HCT116 (cell line): ENCODE measurements around the gene GBF1. TPM values are rescaled to one million over a fixed set of nuclear protein-coding genes. Genes with fewer than 3 reads are reported as not detected.
"Not testable (repeated sequence)": the region's sequence is repeated elsewhere in the genome, so short reads cannot be mapped to it uniquely, and the experiment has no call there.

Source experiments
- ATAC-seq: fragments of 200-7000 bp; cut with Tn5 transposase; 2 replicates; pipeline ENCODE4 v1.9.1; 2020; ENCODE audit warnings: mild to moderate bottlenecking, moderate library complexity
- BruUV-seq: library from RNA; stranded (reverse); fragments of 400-500 nt; replicated peaks from 2 replicates; lab custom pipeline; 2021; lab: Mats Ljungman, UMichigan
- CTCF ChIA-PET: fragments of 300-600 bp; sonication (Branson Sonifier 250); formaldehyde crosslinking; loops from one replicate; lab custom pipeline; 2021; ENCODE audit warnings: antibody characterized with exemption; lab: Charles Lee
- POLR2A ChIA-PET: fragments of 300-600, 350-600 bp; sonication (Branson Sonifier 250); formaldehyde crosslinking; loops from one replicate; lab custom pipeline; 2021; ENCODE audit warnings: antibody characterized with exemption; lab: Charles Lee
- RAD21 ChIA-PET, 2 experiments: fragments of 300-600 bp; sonication (Branson Sonifier 250); formaldehyde crosslinking; loops; one replicate each; lab custom pipeline; 2023; ENCODE audit warnings: low total read pairs in 2 of 2; ENCODE audit not compliant: uncharacterized antibody in 2 of 2, unreplicated experiment in 2 of 2, low non-redundant PET in 1 of 2; lab: Charles Lee
- DNase-seq: peaks from one replicate; pipeline ENCODE4 v3.0.0-alpha.2; 2010; ENCODE audit warnings: low read depth, low spot score
- H2AFZ ChIP-seq: fragments of 200-600 bp; shearing (Covaris generic), sonication (generic); 2 replicates; pipeline ENCODE4 v1.6.1; 2017; ENCODE audit warnings: low read depth, mixed run types, mixed read lengths, antibody characterized with exemption, low read length; ENCODE audit not compliant: poor library complexity, severe bottlenecking
- H3K27ac ChIP-seq: 2 replicates; pipeline ENCODE4 v1.5.1; 2012; ENCODE audit warnings: low read depth, low read length
- H3K27me3 ChIP-seq: fragments of 200-600 bp; sonication (generic); 2 replicates; pipeline ENCODE4 v1.6.1; 2016; ENCODE audit warnings: mixed run types, low read length, mixed read lengths; ENCODE audit not compliant: insufficient read depth
- H3K36me3 ChIP-seq, 2 experiments: fragments of 200-500 bp in 1 of 2; fragments of 200-600 bp in 1 of 2; sonication (Bioruptor generic) in 1 of 2; sonication (generic) in 1 of 2; 2 replicates each; pipeline versions ENCODE4 v1.5.1 to v1.6.1; 2014 to 2016; ENCODE audit warnings: low read length in 2 of 2, inconsistent platforms in 1 of 2, mixed read lengths in 1 of 2, mixed run types in 1 of 2; ENCODE audit not compliant: insufficient read depth in 2 of 2, control insufficient read depth in 1 of 2
- H3K4me1 ChIP-seq, 2 experiments: fragments of 200-600 bp in 1 of 2; sonication (generic) in 1 of 2; 2 replicates each; pipeline versions ENCODE4 v1.5.1 to v1.6.1; 2012 to 2017; ENCODE audit warnings: low read length in 2 of 2, inconsistent platforms in 1 of 2, mild to moderate bottlenecking in 1 of 2, mixed read lengths in 1 of 2, mixed run types in 1 of 2, moderate library complexity in 1 of 2; ENCODE audit not compliant: insufficient read depth in 2 of 2, control insufficient read depth in 1 of 2
- H3K4me2 ChIP-seq: fragments of 200-600 bp; sonication (generic); 2 replicates; pipeline ENCODE4 v1.6.1; 2017; ENCODE audit warnings: mixed run types, low read length, mixed read lengths
- H3K4me3 ChIP-seq, 2 experiments: fragments of 200-600 bp in 1 of 2; sonication (generic) in 1 of 2; replicated peaks in 1 of 2; 2 replicates each; pipeline ENCODE4 v1.5.1; 2011 to 2016; ENCODE audit warnings: low read length in 2 of 2, control low read depth in 1 of 2, low read depth in 1 of 2, mild to moderate bottlenecking in 1 of 2, mixed read lengths in 1 of 2, mixed run types in 1 of 2
- H3K79me2 ChIP-seq: fragments of 200-600 bp; sonication (generic); 2 replicates; pipeline ENCODE4 v1.6.1; 2017; ENCODE audit warnings: mild to moderate bottlenecking, mixed run types, low read length, moderate library complexity, mixed read lengths; ENCODE audit not compliant: insufficient read depth
- H3K9ac ChIP-seq: fragments of 200-600 bp; sonication (generic); 2 replicates; pipeline ENCODE4 v1.6.1; 2016; ENCODE audit warnings: low read length, mixed read lengths
- H3K9me2 ChIP-seq: fragments of 200-600 bp; sonication (generic), shearing (Covaris generic); 2 replicates; pipeline ENCODE4 v1.6.1; 2017; ENCODE audit warnings: mixed run types, mild to moderate bottlenecking, moderate library complexity; ENCODE audit not compliant: insufficient read depth
- H3K9me3 ChIP-seq, 2 experiments: fragments of 200-500 bp in 1 of 2; fragments of 200-600 bp in 1 of 2; sonication (Bioruptor generic) in 1 of 2; sonication (generic) in 1 of 2; 2 replicates each; pipeline ENCODE4 v1.6.1; 2014 to 2017; ENCODE audit warnings: low read length in 2 of 2, mixed read lengths in 2 of 2, inconsistent platforms in 1 of 2, low read depth in 1 of 2, mild to moderate bottlenecking in 1 of 2, mixed run types in 1 of 2, moderate library complexity in 1 of 2; ENCODE audit not compliant: control insufficient read depth in 1 of 2, insufficient read depth in 1 of 2
- H4K20me1 ChIP-seq: fragments of 200-600 bp; sonication (generic), shearing (Covaris generic); 2 replicates; pipeline ENCODE4 v1.6.1; 2017; ENCODE audit warnings: mixed run types, mild to moderate bottlenecking, moderate library complexity; ENCODE audit not compliant: insufficient read depth
- CEBPB ChIP-seq: IDR thresholded peaks from 2 replicates; pipeline ENCODE4 v1.6.1; 2012; ENCODE audit warnings: low read depth
- EGR1 ChIP-seq: IDR thresholded peaks from 2 replicates; pipeline ENCODE4 v1.6.1; 2012; ENCODE audit warnings: low read depth
- EZH2 ChIP-seq: fragments of 200-600 bp; sonication (generic); IDR thresholded peaks from 2 replicates; pipeline ENCODE4 v1.6.1; 2017; ENCODE audit warnings: antibody characterized with exemption, mixed run types
- EZH2phosphoT487 ChIP-seq: fragments of 200-600 bp; IDR thresholded peaks from 2 replicates; pipeline ENCODE4 v1.6.1; 2018; ENCODE audit warnings: antibody characterized with exemption, borderline replicate concordance
- FOSL1 ChIP-seq: IDR thresholded peaks from 2 replicates; pipeline ENCODE4 v1.6.1; 2012; ENCODE audit warnings: low read depth
- JUND ChIP-seq: IDR thresholded peaks from 2 replicates; pipeline ENCODE4 v1.6.1; 2012
- POLR2A ChIP-seq: IDR thresholded peaks from 2 replicates; pipeline ENCODE4 v1.7.0; 2011; ENCODE audit warnings: borderline replicate concordance; ENCODE audit not compliant: insufficient read depth, insufficient read length; ENCODE audit errors: extremely low read depth
- POLR2AphosphoS5 ChIP-seq: IDR thresholded peaks from 2 replicates; pipeline ENCODE4 v1.6.1; 2011; ENCODE audit warnings: mild to moderate bottlenecking, low read depth, low read length, moderate library complexity
- RAD21 ChIP-seq: IDR thresholded peaks from 2 replicates; pipeline ENCODE4 v1.6.1; 2012; ENCODE audit warnings: low read depth, mild to moderate bottlenecking
- SIN3A ChIP-seq: IDR thresholded peaks from 2 replicates; pipeline ENCODE4 v1.6.1; 2012; ENCODE audit warnings: low read depth
- SP1 ChIP-seq: IDR thresholded peaks from 2 replicates; pipeline ENCODE4 v1.6.1; 2012; ENCODE audit warnings: low read depth
- TCF7L2 ChIP-seq: IDR thresholded peaks from 2 replicates; pipeline ENCODE4 v1.7.0; 2011; ENCODE audit warnings: borderline replicate concordance, inconsistent platforms; ENCODE audit not compliant: insufficient read depth, insufficient read length; ENCODE audit errors: extremely low read depth
- ZFX ChIP-seq: fragments of 450-650 bp; IDR thresholded peaks from 2 replicates; pipeline ENCODE4 v1.6.1; 2017
- ZNF274 ChIP-seq: fragments of 200-500 bp; sonication (Bioruptor generic); IDR thresholded peaks from 2 replicates; pipeline ENCODE4 v1.6.1; 2014; ENCODE audit warnings: mild to moderate bottlenecking, low read depth, low read length, inconsistent platforms
- intact Hi-C: fragments of 100-400 bp; cut with micrococcal nuclease; formaldehyde crosslinking; loops from 2 replicates; pipeline ENCODE4 v1.10.0; 2022
- total RNA-seq: library from RNA; stranded (reverse); gene quantifications from one replicate; pipeline ENCODE4 v1.2.1, GENCODE V29; 2021; ENCODE audit not compliant: unreplicated experiment
- TF ChIP-seq, protein P1 (sequence below): IDR thresholded peaks from 2 replicates; pipeline ENCODE4 v1.6.1; 2012
- TF ChIP-seq, protein P2 (sequence below): IDR thresholded peaks from 2 replicates; pipeline ENCODE4 v1.6.1; 2011; ENCODE audit warnings: mild to moderate bottlenecking, low read length, moderate library complexity; ENCODE audit not compliant: insufficient replicate concordance; ENCODE audit errors: extremely low read depth
- TF ChIP-seq, protein P3 (sequence below), 3 experiments: fragments of 200-600 bp in 1 of 3; sonication (generic) in 1 of 3; IDR thresholded peaks in 2 of 3; conservative IDR thresholded peaks in 1 of 3; 2 replicates each; pipeline ENCODE4 v1.5.1; 2012 to 2017; ENCODE audit warnings: low read depth in 2 of 3, low read length in 2 of 3, antibody characterized with exemption in 1 of 3, borderline replicate concordance in 1 of 3, control low read depth in 1 of 3, mild to moderate bottlenecking in 1 of 3, mixed read lengths in 1 of 3, mixed run types in 1 of 3, moderate library complexity in 1 of 3; ENCODE audit not compliant: insufficient read depth in 1 of 3
- TF ChIP-seq, protein P4 (sequence below): IDR thresholded peaks from 2 replicates; pipeline ENCODE4 v1.6.1; 2012

Gene GBF1
- total RNA-seq, 1 experiment from 2014 or later = 58.9 TPM

DNA sequence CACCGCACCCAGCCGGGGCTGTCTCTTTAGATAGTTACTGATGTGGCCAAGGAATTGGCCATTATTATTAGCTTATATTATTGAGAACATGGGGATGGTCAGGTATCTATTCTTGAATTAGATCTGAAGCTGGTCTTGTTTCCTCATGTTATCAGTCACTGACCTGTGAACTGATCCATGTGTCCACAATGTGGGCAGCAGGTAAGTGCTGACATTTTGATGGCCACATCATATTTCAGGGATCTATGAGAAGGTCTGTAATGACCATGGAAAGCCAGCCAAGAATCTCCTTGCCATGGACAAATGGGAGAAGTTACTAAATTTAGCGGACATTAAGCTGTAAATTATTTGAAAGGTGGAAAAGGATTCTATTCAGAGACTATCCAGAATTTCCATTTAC lies 61.4 kb downstream of the GBF1 start:
- Histone ChIP-seq H3K9me2 (no peaks in the 10 kb centered on the region), H4K20me1 (peaks cover 7% of the 10 kb centered on the region; the same call in 1 of the 2 replicates), H3K9me3 (no peaks in the 10 kb centered on the region), H3K36me3 (no peaks in the 10 kb centered on the region), H3K4me3 (no peak overlapping the region), H3K79me2 (peaks cover 46% of the 10 kb centered on the region), H3K27me3 (no peaks in the 10 kb centered on the region), H3K27ac (no peak overlapping the region)
- no peak for ATAC-seq
- POLR2A ChIA-PET = interaction anchor here (1.0 kb wide), 1 partner anchor 8 kb away, joined by 3 read pairs; no protein-coding TSS in a partner anchor
- intact Hi-C loops = no loop called here
- CTCF ChIA-PET = no interaction called here
- RAD21 ChIA-PET = no interaction called here
- TF ChIP-seq, protein P1, sequence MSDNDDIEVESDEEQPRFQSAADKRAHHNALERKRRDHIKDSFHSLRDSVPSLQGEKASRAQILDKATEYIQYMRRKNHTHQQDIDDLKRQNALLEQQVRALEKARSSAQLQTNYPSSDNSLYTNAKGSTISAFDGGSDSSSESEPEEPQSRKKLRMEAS = no peak
- TF ChIP-seq EGR1 (no peak), FOSL1 (no peak), ZFX (no peak), POLR2A (no peak), TCF7L2 (no peak), EZH2phosphoT487 (no peak), ZNF274 (no peak), SIN3A (no peak), EZH2 (no peak), POLR2AphosphoS5 (no peak), RAD21 (no peak), JUND (no peak), CEBPB (no peak), SP1 (no peak)
- TF ChIP-seq, protein P2, sequence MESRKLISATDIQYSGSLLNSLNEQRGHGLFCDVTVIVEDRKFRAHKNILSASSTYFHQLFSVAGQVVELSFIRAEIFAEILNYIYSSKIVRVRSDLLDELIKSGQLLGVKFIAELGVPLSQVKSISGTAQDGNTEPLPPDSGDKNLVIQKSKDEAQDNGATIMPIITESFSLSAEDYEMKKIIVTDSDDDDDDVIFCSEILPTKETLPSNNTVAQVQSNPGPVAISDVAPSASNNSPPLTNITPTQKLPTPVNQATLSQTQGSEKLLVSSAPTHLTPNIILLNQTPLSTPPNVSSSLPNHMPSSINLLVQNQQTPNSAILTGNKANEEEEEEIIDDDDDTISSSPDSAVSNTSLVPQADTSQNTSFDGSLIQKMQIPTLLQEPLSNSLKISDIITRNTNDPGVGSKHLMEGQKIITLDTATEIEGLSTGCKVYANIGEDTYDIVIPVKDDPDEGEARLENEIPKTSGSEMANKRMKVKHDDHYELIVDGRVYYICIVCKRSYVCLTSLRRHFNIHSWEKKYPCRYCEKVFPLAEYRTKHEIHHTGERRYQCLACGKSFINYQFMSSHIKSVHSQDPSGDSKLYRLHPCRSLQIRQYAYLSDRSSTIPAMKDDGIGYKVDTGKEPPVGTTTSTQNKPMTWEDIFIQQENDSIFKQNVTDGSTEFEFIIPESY = no peak
- TF ChIP-seq, protein P3, sequence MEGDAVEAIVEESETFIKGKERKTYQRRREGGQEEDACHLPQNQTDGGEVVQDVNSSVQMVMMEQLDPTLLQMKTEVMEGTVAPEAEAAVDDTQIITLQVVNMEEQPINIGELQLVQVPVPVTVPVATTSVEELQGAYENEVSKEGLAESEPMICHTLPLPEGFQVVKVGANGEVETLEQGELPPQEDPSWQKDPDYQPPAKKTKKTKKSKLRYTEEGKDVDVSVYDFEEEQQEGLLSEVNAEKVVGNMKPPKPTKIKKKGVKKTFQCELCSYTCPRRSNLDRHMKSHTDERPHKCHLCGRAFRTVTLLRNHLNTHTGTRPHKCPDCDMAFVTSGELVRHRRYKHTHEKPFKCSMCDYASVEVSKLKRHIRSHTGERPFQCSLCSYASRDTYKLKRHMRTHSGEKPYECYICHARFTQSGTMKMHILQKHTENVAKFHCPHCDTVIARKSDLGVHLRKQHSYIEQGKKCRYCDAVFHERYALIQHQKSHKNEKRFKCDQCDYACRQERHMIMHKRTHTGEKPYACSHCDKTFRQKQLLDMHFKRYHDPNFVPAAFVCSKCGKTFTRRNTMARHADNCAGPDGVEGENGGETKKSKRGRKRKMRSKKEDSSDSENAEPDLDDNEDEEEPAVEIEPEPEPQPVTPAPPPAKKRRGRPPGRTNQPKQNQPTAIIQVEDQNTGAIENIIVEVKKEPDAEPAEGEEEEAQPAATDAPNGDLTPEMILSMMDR (IDR thresholded peaks at IDR 0.05 in 2 of 3, conservative IDR thresholded peaks at IDR 0.05 in 1 of 3; ENCODE audit: borderline replicate concordance in 1 of 3, insufficient read depth in 1 of 3, low read depth in 2 of 3, low read length in 2 of 3) = no peak
- TF ChIP-seq, protein P4, sequence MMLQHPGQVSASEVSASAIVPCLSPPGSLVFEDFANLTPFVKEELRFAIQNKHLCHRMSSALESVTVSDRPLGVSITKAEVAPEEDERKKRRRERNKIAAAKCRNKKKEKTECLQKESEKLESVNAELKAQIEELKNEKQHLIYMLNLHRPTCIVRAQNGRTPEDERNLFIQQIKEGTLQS = no peak
- TF ChIP-seq, all 23 proteins: peak for 0
- BruUV-seq = no TSS peak
- Histone ChIP-seq H3K4me1 (peaks cover 15 to 29% of the 10 kb centered on the region in 2 experiments), H2AFZ (no peak overlapping the region), H3K9ac (no peak overlapping the region), H3K4me2 (no peak overlapping the region)
- DNase-seq = no peak

DNA sequence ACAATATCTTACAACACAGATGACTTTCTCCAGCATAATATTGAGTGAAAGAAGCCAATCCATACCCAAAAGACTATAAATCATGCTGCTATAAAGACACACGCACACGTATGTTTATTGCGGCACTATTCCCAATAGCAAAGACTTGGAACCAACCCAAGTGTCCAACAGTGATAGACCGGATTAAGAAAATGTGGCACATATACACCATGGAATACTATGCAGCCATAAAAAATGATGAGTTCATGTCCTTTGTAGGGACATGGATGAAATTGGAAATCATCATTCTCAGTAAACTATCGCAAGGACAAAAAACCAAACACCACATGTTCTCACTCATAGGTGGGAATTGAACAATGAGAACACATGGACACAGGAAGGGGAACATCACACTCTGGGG lies 63.0 kb downstream of the GBF1 start:
- ATAC-seq, H3K9me3 ChIP-seq, H3K9me2 ChIP-seq, H3K4me2 ChIP-seq, H4K20me1 ChIP-seq, DNase-seq, H3K27ac ChIP-seq, H3K4me3 ChIP-seq, RAD21 ChIA-PET, H3K36me3 ChIP-seq, H3K9ac ChIP-seq, H2AFZ ChIP-seq, H3K27me3 ChIP-seq, intact Hi-C loops, POLR2A ChIA-PET, BruUV-seq: not testable (repeated sequence)
- H3K4me1 ChIP-seq = peaks cover 15 to 34% of the 10 kb centered on the region in 2 experiments
- H3K79me2 ChIP-seq = peaks cover 50% of the 10 kb centered on the region
- CTCF ChIA-PET = interaction anchor here (6.3 kb wide), 1 partner anchor 77 kb away, joined by 23 read pairs; no protein-coding TSS in a partner anchor
